Fibroblast of mammary gland (primary cell): Measurements from ENCODE around the gene DLG2.
"Not testable (repeated sequence)": the region's sequence is repeated elsewhere in the genome, so short reads cannot be mapped to it uniquely, and the experiment has no call there.

Experiments
- DNase-seq: peaks from one replicate; pipeline ENCODE4 v3.0.0-alpha.2; 2010; ENCODE audit warnings: low read depth
- H3K4me3 ChIP-seq: 2 replicates; pipeline ENCODE4 v1.5.1; 2011; ENCODE audit warnings: low read depth, mild to moderate bottlenecking, low read length, moderate library complexity; ENCODE audit not compliant: control insufficient read depth
- CTCF ChIP-seq: conservative IDR thresholded peaks from 2 replicates; pipeline ENCODE4 v1.5.1; 2011; ENCODE audit warnings: low read depth, low read length, inconsistent platforms; ENCODE audit not compliant: control insufficient read depth, insufficient read depth

Gene DLG2

GRCh38 chr11:85263328-85263727 is 363.8 kb downstream of the DLG2 start:
- no peak overlapping the region for H3K4me3 ChIP-seq
- TF ChIP-seq CTCF, result no peak
- no peak for DNase-seq

- no peak for DNase-seq
- TF ChIP-seq CTCF, result no peak
- H3K4me3 ChIP-seq, result no peak overlapping the region
Measured at GRCh38 chr11:85257837-85258236, 369.3 kb downstream of the DLG2 start.

GRCh38 chr11:85256433-85256832 is 370.7 kb downstream of the DLG2 start:
- H3K4me3 ChIP-seq, result no peak overlapping the region
- TF ChIP-seq CTCF, result no peak
- DNase-seq, result no peak

GRCh38 chr11:85249482-85249881 is 377.7 kb downstream of the DLG2 start:
- no peak for TF ChIP-seq CTCF

GRCh38 chr11:85247797-85248196 is 379.3 kb downstream of the DLG2 start:
- no peak for TF ChIP-seq CTCF
- no peak for DNase-seq
- H3K4me3 ChIP-seq, result no peak overlapping the region

More at GRCh38 chr11:85249482-85249881, 377.7 kb downstream of the DLG2 start:
- no peak for DNase-seq
- H3K4me3 ChIP-seq, result no peak overlapping the region

- no peak for TF ChIP-seq CTCF
- H3K4me3 ChIP-seq, result no peak overlapping the region
- no peak for DNase-seq
Measured at GRCh38 chr11:85238906-85239305, 388.2 kb downstream of the DLG2 start.

GRCh38 chr11:85238038-85238437 is 389.1 kb downstream of the DLG2 start:
- not testable (repeated sequence) for H3K4me3 ChIP-seq, DNase-seq

GRCh38 chr11:85236211-85236610 is 390.9 kb downstream of the DLG2 start:
- no peak overlapping the region for H3K4me3 ChIP-seq
- TF ChIP-seq CTCF, result no peak
- DNase-seq, result no peak
